Ishikawa (cell line): ENCODE measurements around the gene ZNF670.

Source experiments
- CEBPB ChIP-seq: IDR thresholded peaks from 2 replicates; pipeline ENCODE4 v1.6.1; 2012
- CREB1 ChIP-seq: IDR thresholded peaks from 2 replicates; pipeline ENCODE4 v1.6.1; 2012; ENCODE audit warnings: low read depth
- EGR1 ChIP-seq: IDR thresholded peaks from 2 replicates; pipeline ENCODE4 v1.6.1; 2012
- EP300 ChIP-seq: IDR thresholded peaks from 2 replicates; pipeline ENCODE4 v1.6.1; 2012; ENCODE audit warnings: borderline replicate concordance
- FOXM1 ChIP-seq: IDR thresholded peaks from 2 replicates; pipeline ENCODE4 v1.6.1; 2012; ENCODE audit warnings: low read depth, borderline replicate concordance
- MAX ChIP-seq: IDR thresholded peaks from 2 replicates; pipeline ENCODE4 v1.6.1; 2012
- NFIC ChIP-seq: IDR thresholded peaks from 2 replicates; pipeline ENCODE4 v1.6.1; 2012
- RAD21 ChIP-seq: IDR thresholded peaks from 2 replicates; pipeline ENCODE4 v1.6.1; 2012; ENCODE audit warnings: low read depth
- REST ChIP-seq: IDR thresholded peaks from 2 replicates; pipeline ENCODE4 v1.6.1; 2012; ENCODE audit warnings: low read depth, mild to moderate bottlenecking
- TAF1 ChIP-seq: IDR thresholded peaks from 2 replicates; pipeline ENCODE4 v1.6.1; 2012; ENCODE audit warnings: low read depth, mild to moderate bottlenecking
- TCF12 ChIP-seq: IDR thresholded peaks from 2 replicates; pipeline ENCODE4 v1.6.1; 2012; ENCODE audit warnings: low read depth
- TEAD4 ChIP-seq: IDR thresholded peaks from 2 replicates; pipeline ENCODE4 v1.6.1; 2012
- USF1 ChIP-seq: IDR thresholded peaks from 2 replicates; pipeline ENCODE4 v1.6.1; 2012
- YY1 ChIP-seq: IDR thresholded peaks from 2 replicates; pipeline ENCODE4 v1.6.1; 2012; ENCODE audit warnings: low read depth
- ZBTB7A ChIP-seq: IDR thresholded peaks from 2 replicates; pipeline ENCODE4 v1.6.1; 2012; ENCODE audit warnings: low read depth

ZNF670 gene

DNA sequence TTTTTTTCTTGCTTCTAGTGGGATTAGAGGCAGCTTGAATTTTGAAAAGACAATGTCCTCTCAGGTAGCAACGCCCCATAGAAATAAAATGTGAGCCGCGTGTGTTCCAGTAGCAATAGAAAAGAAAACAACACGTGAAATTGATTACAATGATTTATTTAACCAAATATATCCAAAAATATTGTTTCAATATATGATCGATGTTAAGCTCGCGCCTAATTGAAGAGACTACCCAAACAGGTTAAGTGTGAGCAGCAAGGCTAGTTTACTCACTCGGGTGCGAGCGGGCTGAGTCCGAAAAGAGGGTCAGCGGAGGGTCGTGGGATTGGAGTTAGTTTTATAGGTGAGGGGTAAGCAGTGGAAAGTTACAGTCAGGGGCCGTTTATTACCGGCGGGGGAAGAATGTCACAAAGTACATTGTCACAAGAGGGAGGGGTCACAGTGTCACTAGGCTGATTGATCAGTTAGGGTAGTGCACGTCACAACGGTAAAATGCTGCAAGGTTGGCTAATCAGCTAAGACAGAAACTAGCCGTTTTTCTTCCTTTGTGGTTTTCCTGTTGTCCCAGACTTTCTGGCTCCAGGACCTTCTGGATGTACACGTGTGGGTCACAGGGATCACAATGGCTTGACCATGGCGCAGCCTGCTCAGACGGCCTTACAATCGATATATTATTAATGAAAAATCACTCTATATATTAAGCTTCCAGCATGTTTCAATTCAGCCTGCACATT is 697 bp upstream of the ZNF670 start:
- TF ChIP-seq TCF12 = 0 out of 2 replicates have a peak, but pooled peaks have one; percentile 28
- no peak for TF ChIP-seq FOXM1
- TF ChIP-seq CEBPB = no peak
- peak; percentile 79 for TF ChIP-seq ZBTB7A
- no peak for TF ChIP-seq RAD21
- no peak for TF ChIP-seq NFIC

- no peak for TF ChIP-seq USF1
- no peak for TF ChIP-seq MAX
- no peak for TF ChIP-seq FOXM1
- TF ChIP-seq ZBTB7A = no peak
- TF ChIP-seq YY1 = no peak
- no peak for TF ChIP-seq NFIC
- no peak for TF ChIP-seq REST
- TF ChIP-seq TEAD4 = no peak
- no peak for TF ChIP-seq EP300
Measured at GRCh38 chr1:247077876-247078257, 744 bp downstream of the ZNF670 start.

GRCh38 chr1:247077213-247077612 is 1.4 kb downstream of the ZNF670 start:
- TF ChIP-seq RAD21 = 0 out of 2 replicates have a peak, but pooled peaks have one; percentile 4
- TF ChIP-seq CREB1 = no peak

DNA sequence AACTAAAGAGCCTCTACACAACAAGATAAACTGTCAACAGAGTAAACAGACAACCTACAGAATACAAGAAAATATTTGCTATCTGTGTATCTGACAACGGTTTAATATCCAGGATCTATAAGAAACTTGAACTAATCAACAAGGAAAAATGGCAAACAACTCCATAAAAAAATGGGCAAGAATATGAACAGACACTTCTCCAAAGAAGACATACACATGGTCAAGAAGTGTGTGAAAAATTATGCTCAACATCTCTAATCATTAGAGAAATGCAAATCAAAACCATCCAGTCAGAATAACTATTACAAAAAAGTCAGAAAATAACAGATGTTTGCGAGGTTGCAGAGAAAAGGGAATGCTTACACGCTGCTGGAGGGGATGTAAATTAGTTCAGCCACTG is 8.0 kb downstream of the ZNF670 start:
- TF ChIP-seq TAF1 (no peak), NFIC (no peak), EP300 (no peak), MAX (no peak), REST (no peak), USF1 (no peak), YY1 (no peak), CEBPB (no peak), ZBTB7A (no peak), TEAD4 (no peak)

GRCh38 chr1:247064304-247064703 is 14.3 kb downstream of the ZNF670 start:
- no peak for TF ChIP-seq TAF1
- no peak for TF ChIP-seq MAX
- no peak for TF ChIP-seq EGR1
- TF ChIP-seq CEBPB = no peak
- TF ChIP-seq RAD21 = no peak

GRCh38 chr1:247060771-247061170 is 17.8 kb downstream of the ZNF670 start:
- TF ChIP-seq NFIC (no peak), EP300 (no peak), FOXM1 (no peak), USF1 (no peak), TEAD4 (no peak), TAF1 (no peak), ZBTB7A (no peak), REST (no peak), CEBPB (no peak), EGR1 (no peak), YY1 (no peak), CREB1 (no peak), MAX (no peak), RAD21 (no peak), TCF12 (no peak)
